GM23248 (cell line): Measurements from ENCODE around the gene GNG2. TPM values are rescaled to one million over a fixed set of nuclear protein-coding genes. Genes with fewer than 3 reads are reported as not detected.

Experiments used
- DNase-seq: peaks from one replicate; pipeline ENCODE4 v3.0.0-alpha.2; 2015
- H2AFZ ChIP-seq: fragments of 200-600 bp; sonication (generic); 2 replicates; pipeline ENCODE4 v1.6.1; 2016; ENCODE audit warnings: antibody characterized with exemption
- H3F3A ChIP-seq: fragments of 200-600 bp; sonication (generic); 2 replicates; pipeline ENCODE4 v1.6.1; 2016; ENCODE audit warnings: mild to moderate bottlenecking, antibody characterized with exemption, mixed run types; ENCODE audit not compliant: insufficient read depth
- H3K27ac ChIP-seq: fragments of 200-600 bp; sonication (generic); 2 replicates; pipeline ENCODE4 v1.5.1; 2016; ENCODE audit warnings: mild to moderate bottlenecking
- H3K27me3 ChIP-seq: fragments of 200-600 bp; sonication (generic); replicated peaks from 2 replicates; pipeline ENCODE4 v1.6.1; 2016; ENCODE audit warnings: mild to moderate bottlenecking; ENCODE audit not compliant: insufficient read depth
- H3K36me3 ChIP-seq: fragments of 200-600 bp; sonication (generic); 2 replicates; pipeline ENCODE4 v1.6.1; 2016; ENCODE audit warnings: low read depth, mild to moderate bottlenecking
- H3K4me1 ChIP-seq: fragments of 200-600 bp; sonication (generic); 2 replicates; pipeline ENCODE4 v1.6.1; 2016; ENCODE audit warnings: mild to moderate bottlenecking; ENCODE audit not compliant: insufficient read depth
- H3K4me2 ChIP-seq: fragments of 200-600 bp; sonication (generic); one replicate; pipeline ENCODE4 v1.6.1; 2016; ENCODE audit warnings: mild to moderate bottlenecking; ENCODE audit not compliant: unreplicated experiment
- H3K4me3 ChIP-seq: fragments of 200-600 bp; sonication (generic); 2 replicates; pipeline ENCODE4 v1.5.1; 2016; ENCODE audit warnings: mild to moderate bottlenecking
- H3K79me2 ChIP-seq: fragments of 200-600 bp; sonication (generic); 2 replicates; pipeline ENCODE4 v1.6.1; 2016; ENCODE audit warnings: mild to moderate bottlenecking; ENCODE audit not compliant: insufficient read depth
- H3K9ac ChIP-seq: fragments of 200-600 bp; sonication (generic); 2 replicates; pipeline ENCODE4 v1.6.1; 2016; ENCODE audit warnings: mild to moderate bottlenecking
- H3K9me2 ChIP-seq: fragments of 200-600 bp; sonication (generic); 2 replicates; pipeline ENCODE4 v1.6.1; 2016; ENCODE audit warnings: mixed run types, mild to moderate bottlenecking, moderate library complexity; ENCODE audit not compliant: insufficient read depth
- H3K9me3 ChIP-seq: fragments of 200-600 bp; sonication (generic); one replicate; pipeline ENCODE4 v1.6.1; 2017; ENCODE audit warnings: low read depth
- H4K20me1 ChIP-seq: fragments of 200-600 bp; sonication (generic); 2 replicates; pipeline ENCODE4 v1.6.0; 2016; ENCODE audit not compliant: insufficient read depth
- EZH2 ChIP-seq: fragments of 200-600 bp; sonication (generic); IDR thresholded peaks from 2 replicates; pipeline ENCODE4 v1.6.1; 2018; ENCODE audit warnings: antibody characterized with exemption, mild to moderate bottlenecking; ENCODE audit not compliant: insufficient read depth, poor library complexity, severe bottlenecking
- EZH2phosphoT487 ChIP-seq: fragments of 200-600 bp; sonication (generic); IDR thresholded peaks from 2 replicates; pipeline ENCODE4 v1.6.1; 2018; ENCODE audit warnings: antibody characterized with exemption, moderate library complexity, mild to moderate bottlenecking, low read depth; ENCODE audit not compliant: insufficient read depth
- WGBS, 2 experiments: methylation state at CpG; one replicate each; pipeline ENCODE4 v1.1.6; 2015 to 2017; ENCODE audit warnings: low lambda C conversion rate in 2 of 2, low coverage in 1 of 2; ENCODE audit errors: missing lambda C conversion rate in 2 of 2; 5-methylcytosine and 5-hydroxymethylcytosine counted together
- in situ Hi-C: fragments of 300-500 bp; cut with MboI; formaldehyde crosslinking; loops from 2 replicates; pipeline ENCODE4 v1.15.0; 2020
- polyA plus RNA-seq: library from polyadenylated mRNA; unstranded; fragments of >200 nt; fragmentation: Nextera tagmentation; extraction: Ambion mirVana; gene quantifications from 2 replicates; pipeline ENCODE4 v1.2.1, GENCODE V29; 2016
- total RNA-seq: library from RNA; depleted of rRNA; stranded (reverse); fragments of >200 nt; shearing (Covaris generic); gene quantifications from 2 replicates; pipeline ENCODE4 v1.2.3, GENCODE V29; 2014

Gene GNG2
- total and polyA plus RNA-seq, 2 experiments from 2014 or later = 13.8 to 16.5 TPM

- Histone ChIP-seq H3K9ac (no peak overlapping the region), H3K4me1 (peaks cover 19% of the 10 kb centered on the region), H3K9me3 (no peaks in the 10 kb centered on the region), H3K4me3 (no peak overlapping the region), H3K36me3 (no peaks in the 10 kb centered on the region), H2AFZ (no peak overlapping the region), H4K20me1 (no peaks in the 10 kb centered on the region), H3K4me2 (no peak overlapping the region), H3F3A (peaks cover 16% of the 10 kb centered on the region), H3K27ac (no peak overlapping the region), H3K27me3 (no peaks in the 10 kb centered on the region), H3K9me2 (no peaks in the 10 kb centered on the region), H3K79me2 (no peaks in the 10 kb centered on the region)
- WGBS, 2 experiments = 94 to 95% methylated on average over 3 of the region's 3 CpGs
- DNase-seq = peak; percentile 19
- in situ Hi-C loops = no loop called here
- TF ChIP-seq EZH2phosphoT487 = no peak
- no peak for TF ChIP-seq EZH2
Observed at GRCh38 chr14:51908086-51908485, 47.7 kb downstream of the GNG2 start.

GRCh38 chr14:51912112-51912786, 51.8 kb downstream of the GNG2 start:
- Histone ChIP-seq H2AFZ (no peak overlapping the region), H3F3A (no peaks in the 10 kb centered on the region), H3K9me2 (no peaks in the 10 kb centered on the region), H3K4me2 (no peak overlapping the region), H3K4me3 (no peak overlapping the region), H3K36me3 (no peaks in the 10 kb centered on the region), H3K9me3 (no peaks in the 10 kb centered on the region), H4K20me1 (no peaks in the 10 kb centered on the region), H3K27ac (no peak overlapping the region), H3K79me2 (no peaks in the 10 kb centered on the region), H3K4me1 (0 out of 2 replicates have a peak, but pooled peaks cover 2% of the 10 kb centered on the region), H3K27me3 (no peaks in the 10 kb centered on the region), H3K9ac (no peak overlapping the region)
- no peak for DNase-seq
- no peak for TF ChIP-seq EZH2
- no peak for TF ChIP-seq EZH2phosphoT487
- in situ Hi-C loops = no loop called here
- WGBS, 2 experiments = 73 to 81% methylated on average over 2 of the region's 2 CpGs

GRCh38 chr14:51914310-51914709, 53.9 kb downstream of the GNG2 start:
- Histone ChIP-seq H3K9ac (no peak overlapping the region), H3K4me1 (no peaks in the 10 kb centered on the region), H3K79me2 (no peaks in the 10 kb centered on the region), H3K9me2 (no peaks in the 10 kb centered on the region), H3K4me2 (no peak overlapping the region), H3K36me3 (no peaks in the 10 kb centered on the region), H2AFZ (no peak overlapping the region), H3K27me3 (no peaks in the 10 kb centered on the region), H4K20me1 (no peaks in the 10 kb centered on the region), H3K27ac (no peak overlapping the region), H3K4me3 (no peak overlapping the region), H3F3A (no peaks in the 10 kb centered on the region), H3K9me3 (no peaks in the 10 kb centered on the region)
- no peak for DNase-seq
- in situ Hi-C loops = no loop called here
- 76% methylated on average over 6 of the region's 6 CpGs for WGBS, 2 experiments
- TF ChIP-seq EZH2phosphoT487 = no peak
- TF ChIP-seq EZH2 = no peak

- H3K4me1 ChIP-seq = no peaks in the 10 kb centered on the region
- H3K4me3 ChIP-seq = no peak overlapping the region
- H3K79me2 ChIP-seq = no peaks in the 10 kb centered on the region
- no peaks in the 10 kb centered on the region for H3K36me3 ChIP-seq
- no peak overlapping the region for H3K27ac ChIP-seq
- no peak for TF ChIP-seq EZH2
- TF ChIP-seq EZH2phosphoT487 = no peak
- H3K9me2 ChIP-seq = no peaks in the 10 kb centered on the region
- no peak for DNase-seq
- no peaks in the 10 kb centered on the region for H3K9me3 ChIP-seq
- H3K4me2 ChIP-seq = no peak overlapping the region
- no peak overlapping the region for H2AFZ ChIP-seq
- 47 to 56% methylated on average over 6 of the region's 6 CpGs for WGBS, 2 experiments
- H3K27me3 ChIP-seq = no peaks in the 10 kb centered on the region
- in situ Hi-C loops = no loop called here
- H4K20me1 ChIP-seq = no peaks in the 10 kb centered on the region
- H3K9ac ChIP-seq = no peak overlapping the region
- no peaks in the 10 kb centered on the region for H3F3A ChIP-seq
Observed at GRCh38 chr14:51917193-51917592, 56.8 kb downstream of the GNG2 start.

- H4K20me1 ChIP-seq = no peaks in the 10 kb centered on the region
- no peak overlapping the region for H2AFZ ChIP-seq
- no peak overlapping the region for H3K4me3 ChIP-seq
- H3F3A ChIP-seq = no peaks in the 10 kb centered on the region
- TF ChIP-seq EZH2 = no peak
- no peak for TF ChIP-seq EZH2phosphoT487
- DNase-seq = no peak
- WGBS, 2 experiments = 88 to 90% methylated on average over 3 of the region's 3 CpGs
- H3K9me2 ChIP-seq = no peaks in the 10 kb centered on the region
- H3K27me3 ChIP-seq = no peaks in the 10 kb centered on the region
- no peaks in the 10 kb centered on the region for H3K36me3 ChIP-seq
- H3K27ac ChIP-seq = no peak overlapping the region
- H3K4me1 ChIP-seq = no peaks in the 10 kb centered on the region
- in situ Hi-C loops = no loop called here
- H3K79me2 ChIP-seq = no peaks in the 10 kb centered on the region
- no peak overlapping the region for H3K4me2 ChIP-seq
- H3K9ac ChIP-seq = no peak overlapping the region
- no peaks in the 10 kb centered on the region for H3K9me3 ChIP-seq
Observed at GRCh38 chr14:51921026-51921425, 60.6 kb downstream of the GNG2 start.
